Stimulated activated memory B cell treated with anti-CD40 and anti-IgM and Interleukin-4, amounts not matched to agents 10 μg/mL and 1 μg/mL and 100 μg/mL, for 72 hours (primary cell): Measurements from ENCODE around the gene SIN3B.
"Not testable (repeated sequence)": the region's sequence is repeated elsewhere in the genome, so short reads cannot be mapped to it uniquely, and the experiment has no call there.

Experiments used
- ATAC-seq: fragments of 150-1000 bp; cut with Tn5 transposase; 2 replicates; pipeline ENCODE4 v1.10.0; 2021
- H3K27ac Mint-ChIP-seq: one replicate; pipeline ENCODE4 v1.8.0; 2022; ENCODE audit warnings: mild to moderate bottlenecking, mixed read lengths
- H3K27me3 Mint-ChIP-seq: one replicate; pipeline ENCODE4 v1.8.0; 2022; ENCODE audit warnings: mixed read lengths
- H3K36me3 Mint-ChIP-seq: one replicate; pipeline ENCODE4 v1.8.0; 2022; ENCODE audit warnings: mixed read lengths
- H3K4me1 Mint-ChIP-seq: one replicate; pipeline ENCODE4 v1.8.0; 2022; ENCODE audit warnings: mixed read lengths
- H3K4me3 Mint-ChIP-seq: one replicate; pipeline ENCODE4 v1.8.0; 2022; ENCODE audit warnings: mild to moderate bottlenecking, moderate library complexity, mixed read lengths
- H3K9me3 Mint-ChIP-seq: one replicate; pipeline ENCODE4 v1.8.0; 2022; ENCODE audit warnings: mixed read lengths

SIN3B gene

GRCh38 chr19:16829010-16829821 lies at the start of gene SIN3B:
Gene SIN3B (plus strand): TSS chr19:16829398. CDS start chr19:16829421, 23 bp downstream.
- H3K4me3 Mint-ChIP-seq: peak within 1 kb of the TSS; percentile 87
- H3K27ac Mint-ChIP-seq: peak within 1 kb of the TSS; percentile 80
- peak; percentile 85 for ATAC-seq
- peaks cover 47% of the 10 kb centered on the region for H3K4me1 Mint-ChIP-seq
- H3K27me3 Mint-ChIP-seq: peaks cover 30% of the 10 kb centered on the region
- peaks cover 25% of the 10 kb centered on the region for H3K36me3 Mint-ChIP-seq
- no peaks in the 10 kb centered on the region for H3K9me3 Mint-ChIP-seq

GRCh38 chr19:16779539-16780163 lies 49.5 kb upstream of the SIN3B start:
- Mint-ChIP-seq H3K4me1 (no peaks in the 10 kb centered on the region), H3K36me3 (peaks cover 4% of the 10 kb centered on the region), H3K9me3 (peaks cover 3% of the 10 kb centered on the region), H3K4me3 (no peak overlapping the region), H3K27ac (no peak overlapping the region), H3K27me3 (peaks cover 12% of the 10 kb centered on the region)
- ATAC-seq: no peak

GRCh38 chr19:16782719-16783118 lies 46.5 kb upstream of the SIN3B start:
- H3K27me3 Mint-ChIP-seq: peaks cover 8% of the 10 kb centered on the region
- no peak for ATAC-seq
- no peak overlapping the region for H3K4me3 Mint-ChIP-seq
- H3K9me3 Mint-ChIP-seq: no peaks in the 10 kb centered on the region
- H3K36me3 Mint-ChIP-seq: no peaks in the 10 kb centered on the region
- H3K4me1 Mint-ChIP-seq: no peaks in the 10 kb centered on the region
- no peak overlapping the region for H3K27ac Mint-ChIP-seq

- Mint-ChIP-seq H3K4me1 (no peaks in the 10 kb centered on the region), H3K27me3 (peaks cover 8% of the 10 kb centered on the region), H3K36me3 (no peaks in the 10 kb centered on the region), H3K9me3 (no peaks in the 10 kb centered on the region), H3K4me3 (no peak overlapping the region), H3K27ac (no peak overlapping the region)
- ATAC-seq: no peak
Observed at GRCh38 chr19:16788479-16788878, 40.7 kb upstream of the SIN3B start.

- no peaks in the 10 kb centered on the region for H3K9me3 Mint-ChIP-seq
- no peak for ATAC-seq
- peaks cover 6% of the 10 kb centered on the region for H3K27me3 Mint-ChIP-seq
- no peak overlapping the region for H3K4me3 Mint-ChIP-seq
- H3K4me1 Mint-ChIP-seq: no peaks in the 10 kb centered on the region
- no peaks in the 10 kb centered on the region for H3K36me3 Mint-ChIP-seq
- H3K27ac Mint-ChIP-seq: no peak overlapping the region
Observed at GRCh38 chr19:16789238-16789637, 40.0 kb upstream of the SIN3B start.

GRCh38 chr19:16790051-16790450 lies 39.1 kb upstream of the SIN3B start:
- Mint-ChIP-seq H3K4me3 (no peak overlapping the region), H3K4me1 (no peaks in the 10 kb centered on the region), H3K36me3 (no peaks in the 10 kb centered on the region), H3K27ac (no peak overlapping the region), H3K27me3 (no peaks in the 10 kb centered on the region), H3K9me3 (no peaks in the 10 kb centered on the region)
- no peak for ATAC-seq

GRCh38 chr19:16791942-16792341 lies 37.3 kb upstream of the SIN3B start:
- no peak overlapping the region for H3K27ac Mint-ChIP-seq
- no peak overlapping the region for H3K4me3 Mint-ChIP-seq
- no peaks in the 10 kb centered on the region for H3K4me1 Mint-ChIP-seq

GRCh38 chr19:16794456-16795441 lies 34.4 kb upstream of the SIN3B start:
- Mint-ChIP-seq H3K9me3 (peaks cover 8% of the 10 kb centered on the region), H3K27me3 (no peaks in the 10 kb centered on the region), H3K27ac (no peak overlapping the region), H3K4me3 (no peak overlapping the region), H3K4me1 (no peaks in the 10 kb centered on the region), H3K36me3 (peaks cover 12% of the 10 kb centered on the region)
- no peak for ATAC-seq

More at GRCh38 chr19:16791942-16792341, 37.3 kb upstream of the SIN3B start:
- peaks cover 12% of the 10 kb centered on the region for H3K36me3 Mint-ChIP-seq
- H3K9me3 Mint-ChIP-seq: peaks cover 8% of the 10 kb centered on the region
- H3K27me3 Mint-ChIP-seq: no peaks in the 10 kb centered on the region
- no peak for ATAC-seq

GRCh38 chr19:16795731-16796130 lies 33.5 kb upstream of the SIN3B start:
- Mint-ChIP-seq H3K4me1 (no peaks in the 10 kb centered on the region), H3K36me3 (peaks cover 12% of the 10 kb centered on the region), H3K4me3 (no peak overlapping the region), H3K27ac (no peak overlapping the region), H3K9me3 (peaks cover 8% of the 10 kb centered on the region), H3K27me3 (no peaks in the 10 kb centered on the region)
- no peak for ATAC-seq

- no peak overlapping the region for H3K27ac Mint-ChIP-seq
- H3K27me3 Mint-ChIP-seq: no peaks in the 10 kb centered on the region
- H3K4me3 Mint-ChIP-seq: no peak overlapping the region
- H3K4me1 Mint-ChIP-seq: peaks cover 6% of the 10 kb centered on the region
- peaks cover 8% of the 10 kb centered on the region for H3K9me3 Mint-ChIP-seq
- no peak for ATAC-seq
- peaks cover 15% of the 10 kb centered on the region for H3K36me3 Mint-ChIP-seq
Observed at GRCh38 chr19:16797876-16798275, 31.3 kb upstream of the SIN3B start.

- H3K4me3 Mint-ChIP-seq, H3K27ac Mint-ChIP-seq, ATAC-seq, H3K27me3 Mint-ChIP-seq, H3K4me1 Mint-ChIP-seq: not testable (repeated sequence)
- Mint-ChIP-seq H3K9me3 (peaks cover 11% of the 10 kb centered on the region), H3K36me3 (peaks cover 19% of the 10 kb centered on the region)
Observed at GRCh38 chr19:16798326-16798725, 30.9 kb upstream of the SIN3B start.

- no peak overlapping the region for H3K4me3 Mint-ChIP-seq
- no peak overlapping the region for H3K27ac Mint-ChIP-seq
- H3K4me1 Mint-ChIP-seq: peaks cover 9% of the 10 kb centered on the region
- peaks cover 12% of the 10 kb centered on the region for H3K9me3 Mint-ChIP-seq
- no peak for ATAC-seq
- no peaks in the 10 kb centered on the region for H3K27me3 Mint-ChIP-seq
- H3K36me3 Mint-ChIP-seq: peaks cover 21% of the 10 kb centered on the region
Observed at GRCh38 chr19:16799740-16800139, 29.5 kb upstream of the SIN3B start.

GRCh38 chr19:16801600-16802013 lies 27.6 kb upstream of the SIN3B start:
- Mint-ChIP-seq H3K4me1 (peaks cover 9% of the 10 kb centered on the region), H3K27me3 (no peaks in the 10 kb centered on the region), H3K9me3 (peaks cover 5% of the 10 kb centered on the region), H3K36me3 (peaks cover 11% of the 10 kb centered on the region), H3K27ac (no peak overlapping the region), H3K4me3 (no peak overlapping the region)
- ATAC-seq: no peak

- Mint-ChIP-seq H3K4me3 (no peak overlapping the region), H3K27ac (no peak overlapping the region), H3K27me3 (no peaks in the 10 kb centered on the region), H3K9me3 (peaks cover 4% of the 10 kb centered on the region), H3K4me1 (peaks cover 9% of the 10 kb centered on the region), H3K36me3 (peaks cover 9% of the 10 kb centered on the region)
- no peak for ATAC-seq
Observed at GRCh38 chr19:16804176-16804575, 25.0 kb upstream of the SIN3B start.
